Kasumi-1 (cell line): ENCODE measurements around the gene TLCD3A.
"Not testable (repeated sequence)": the region's sequence is repeated elsewhere in the genome, so short reads cannot be mapped to it uniquely, and the experiment has no call there.

Source experiments
- DNase-seq, 2 experiments: peaks; one replicate each; lab custom pipeline; 2025; lab: John Stamatoyannopoulos, UW

Gene TLCD3A

DNA sequence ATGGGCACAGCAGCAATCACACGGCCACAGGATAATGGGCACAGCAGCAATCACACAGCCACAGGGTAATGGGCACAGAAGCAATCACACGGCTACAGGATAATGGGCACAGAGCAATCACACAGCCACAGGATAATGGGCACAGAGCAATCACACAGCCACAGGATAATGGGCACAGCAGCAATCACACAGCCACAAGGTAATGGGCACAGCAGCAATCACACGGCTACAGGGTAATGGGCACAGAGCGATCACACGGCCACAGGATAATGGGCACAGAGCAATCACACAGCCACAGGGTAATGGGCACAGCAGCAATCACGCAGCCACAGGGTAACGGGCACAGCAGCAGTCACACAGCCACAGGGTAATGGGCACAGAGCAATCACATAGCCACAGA, 17.0 kb downstream of the TLCD3A start:
- not testable (repeated sequence) for DNase-seq

DNA sequence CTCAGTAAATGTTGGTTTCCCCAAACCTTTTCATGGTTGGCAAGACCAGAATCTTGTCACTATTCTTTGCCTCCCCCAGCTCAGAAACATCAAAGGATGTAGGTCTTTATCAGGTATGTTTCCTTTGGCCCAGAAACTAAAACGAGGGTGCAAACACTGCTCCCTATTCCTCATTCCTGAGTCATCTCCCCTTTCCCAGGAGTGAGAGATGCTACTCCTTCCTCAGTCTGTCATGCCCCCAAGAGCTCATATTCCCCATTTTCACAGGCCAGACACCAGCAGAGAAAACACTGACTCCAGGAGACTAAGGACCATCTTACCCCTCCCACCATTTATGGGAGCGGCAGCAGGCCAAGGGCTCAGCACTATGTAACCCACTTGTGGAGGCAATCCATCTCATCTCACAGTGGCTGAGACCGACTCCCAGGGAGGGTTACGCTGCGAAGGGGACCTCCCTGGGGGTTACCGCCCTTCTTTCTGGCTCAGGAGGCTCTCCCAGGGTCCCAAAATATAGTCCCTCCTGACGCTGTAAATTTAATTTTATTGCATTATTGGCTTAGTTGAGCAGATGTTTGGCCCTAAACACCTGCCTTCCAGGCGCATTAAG, 18.1 kb downstream of the TLCD3A start:
- no peak for DNase-seq

DNA sequence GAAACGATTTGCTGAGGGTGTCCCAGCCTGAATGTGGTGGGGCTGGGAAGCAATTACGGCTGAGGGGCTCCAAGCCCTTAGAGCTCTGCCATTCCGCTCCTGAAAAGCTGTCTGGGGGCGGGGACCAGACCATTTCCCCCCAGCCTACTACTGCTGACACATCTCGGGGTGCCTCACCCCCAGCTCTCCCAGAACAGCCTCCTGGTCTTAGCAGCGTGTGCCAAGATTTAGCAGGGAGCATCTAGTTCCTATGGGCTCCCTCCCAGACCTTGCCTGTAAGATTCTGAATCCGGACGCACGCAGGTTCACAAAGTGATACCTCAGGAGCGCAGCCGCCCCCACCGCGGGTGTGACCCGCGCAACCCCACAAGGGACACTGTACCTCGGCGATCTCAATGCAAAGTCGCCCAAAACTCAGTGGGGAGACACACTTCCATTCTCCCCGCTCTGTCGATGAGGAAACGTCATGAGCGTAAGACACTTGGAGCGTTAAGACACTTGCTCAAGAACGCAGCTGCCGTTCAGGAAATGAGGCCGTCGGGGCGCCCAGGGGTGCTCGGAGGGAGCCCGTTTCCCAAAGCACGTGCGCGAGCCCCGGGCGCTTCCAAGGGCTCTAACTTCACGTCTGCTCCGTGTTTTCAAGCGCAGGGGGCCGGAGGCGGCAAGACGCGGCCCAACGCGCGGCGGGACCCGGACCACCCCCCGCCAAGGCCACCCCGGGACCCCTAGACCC, 19.0 kb downstream of the TLCD3A start:
- DNase-seq: no peak

DNA sequence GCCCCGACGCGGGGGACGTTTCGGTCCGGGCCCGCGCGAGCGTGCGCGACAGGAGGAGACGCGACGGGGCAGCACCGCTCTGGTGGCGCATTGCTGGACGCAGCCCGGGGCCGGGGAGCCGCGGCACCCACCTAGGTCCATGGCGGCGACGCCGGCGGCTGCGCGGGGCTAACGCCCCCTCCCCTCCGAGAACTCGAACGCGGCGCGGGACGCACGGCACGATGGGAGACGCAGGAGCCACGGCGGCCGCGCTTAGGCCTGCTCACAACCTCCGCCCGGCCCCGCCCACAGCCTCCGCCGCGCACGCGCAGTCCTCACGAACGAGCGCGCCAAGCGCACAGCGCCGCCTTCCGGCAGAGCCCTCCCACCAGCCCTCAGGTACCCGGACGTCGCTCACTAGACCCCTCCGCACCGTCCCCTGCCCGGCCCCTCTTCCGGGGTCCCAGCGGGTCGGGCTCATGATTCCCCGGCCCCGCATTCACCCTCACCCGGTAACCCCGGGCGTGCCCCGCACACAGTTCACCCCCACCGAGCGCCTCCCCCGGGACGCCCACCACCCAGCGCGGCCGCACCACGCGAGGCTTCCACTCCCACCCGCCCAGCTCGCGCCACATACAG, 19.7 kb downstream of the TLCD3A start, which contains the start of gene GEMIN4:
Gene GEMIN4 (minus strand): TSS at position 263 of the 618 bp plus-strand sequence. CDS start 122 bp downstream, at position 141.
- peak; percentile 41 to 47 for DNase-seq

- no peak for DNase-seq
Observed at GRCh38 chr17:752620-753219, 20.3 kb downstream of the TLCD3A start.

- no peak for DNase-seq
Observed at GRCh38 chr17:753418-753817, 21.0 kb downstream of the TLCD3A start.

DNA sequence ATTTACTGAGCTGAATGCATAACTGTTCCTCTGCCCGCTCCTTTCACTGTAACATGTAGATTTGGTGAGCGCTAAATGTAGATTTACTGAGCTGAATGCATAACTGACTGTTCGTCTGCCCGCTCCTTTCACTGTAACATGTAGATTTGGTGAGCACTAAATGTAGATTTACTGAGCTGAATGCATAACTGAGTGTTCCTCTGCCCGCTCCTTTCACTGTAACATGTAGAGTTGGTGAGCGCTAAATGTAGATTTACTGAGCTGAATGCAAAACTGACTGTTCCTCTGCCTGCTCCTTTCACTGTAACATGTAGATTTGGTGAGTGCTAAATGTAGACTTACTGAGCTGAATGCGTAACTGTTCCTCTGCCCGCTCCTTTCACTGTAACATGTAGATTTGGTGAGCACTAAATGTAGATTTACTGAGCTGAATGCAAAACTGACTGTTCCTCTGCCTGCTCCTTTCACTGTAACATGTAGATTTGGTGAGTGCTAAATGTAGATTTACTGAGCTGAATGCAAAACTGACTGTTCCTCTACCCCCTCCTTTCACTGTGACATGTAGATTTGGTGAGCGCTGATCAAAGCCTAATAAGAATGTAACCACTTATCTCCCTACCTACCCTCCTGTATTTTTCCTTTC, 23.0 kb downstream of the TLCD3A start:
- DNase-seq: not testable (repeated sequence)

- DNase-seq: not testable (repeated sequence)
Observed at GRCh38 chr17:756010-756567, 23.7 kb downstream of the TLCD3A start.

DNA sequence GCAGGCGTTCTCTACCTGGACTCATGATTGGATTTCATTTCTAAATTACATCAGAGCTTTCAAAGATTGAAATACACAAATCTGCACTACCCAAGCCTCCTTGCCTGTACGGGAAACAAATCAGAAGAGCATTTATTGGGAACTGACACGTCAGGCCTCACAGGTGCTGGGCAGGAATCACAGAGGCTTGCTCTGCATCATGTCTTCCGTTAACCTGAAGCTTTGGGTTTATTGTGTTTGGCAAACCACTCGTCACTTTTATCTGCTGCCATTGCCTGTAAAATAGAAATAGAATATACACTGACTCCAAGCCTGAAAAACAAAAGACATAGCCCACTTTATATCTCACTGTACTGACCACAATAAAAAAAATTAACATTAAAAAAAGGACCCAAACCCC, 27.6 kb downstream of the TLCD3A start:
- no peak for DNase-seq

DNA sequence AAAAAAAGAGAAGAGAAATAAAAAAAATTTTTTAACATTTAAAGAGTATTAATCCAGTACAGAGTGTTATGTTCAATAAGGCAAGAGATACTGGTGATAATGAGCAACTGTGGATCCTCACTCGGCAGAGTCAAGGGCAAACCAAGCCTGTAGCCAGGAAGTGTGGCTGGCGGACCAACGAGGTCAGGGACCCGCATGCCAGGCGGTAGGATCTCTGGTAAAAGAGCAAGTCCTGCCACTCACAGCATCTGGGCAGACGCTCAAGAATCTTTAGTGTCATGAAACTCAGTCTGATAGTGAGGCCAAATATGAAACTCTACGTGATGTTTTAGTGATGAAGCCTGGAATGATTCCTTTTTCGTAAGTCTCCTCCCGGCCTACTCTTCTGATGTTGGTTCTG, 28.0 kb downstream of the TLCD3A start:
- no peak for DNase-seq

- no peak for DNase-seq
Observed at GRCh38 chr17:767076-767475, 34.7 kb downstream of the TLCD3A start.

DNA sequence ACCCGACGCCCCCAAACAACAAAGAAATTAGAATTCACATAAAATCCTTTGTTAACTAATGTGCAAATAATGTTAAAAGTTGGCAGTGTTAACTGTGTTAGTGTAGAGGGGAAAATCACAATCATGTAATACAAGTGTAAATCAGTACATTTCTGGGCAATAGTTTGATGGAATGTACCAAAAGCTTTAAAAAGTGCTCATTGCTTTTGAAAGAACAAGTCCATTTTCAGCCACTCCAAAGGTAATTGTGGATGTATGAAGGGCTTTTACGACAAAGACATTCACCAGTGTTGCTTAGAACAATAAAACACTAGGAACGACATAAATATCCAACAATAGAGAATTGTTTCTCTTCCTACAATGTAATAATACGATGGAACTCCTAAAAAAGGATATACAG, 40.6 kb downstream of the TLCD3A start:
- DNase-seq: no peak

DNA sequence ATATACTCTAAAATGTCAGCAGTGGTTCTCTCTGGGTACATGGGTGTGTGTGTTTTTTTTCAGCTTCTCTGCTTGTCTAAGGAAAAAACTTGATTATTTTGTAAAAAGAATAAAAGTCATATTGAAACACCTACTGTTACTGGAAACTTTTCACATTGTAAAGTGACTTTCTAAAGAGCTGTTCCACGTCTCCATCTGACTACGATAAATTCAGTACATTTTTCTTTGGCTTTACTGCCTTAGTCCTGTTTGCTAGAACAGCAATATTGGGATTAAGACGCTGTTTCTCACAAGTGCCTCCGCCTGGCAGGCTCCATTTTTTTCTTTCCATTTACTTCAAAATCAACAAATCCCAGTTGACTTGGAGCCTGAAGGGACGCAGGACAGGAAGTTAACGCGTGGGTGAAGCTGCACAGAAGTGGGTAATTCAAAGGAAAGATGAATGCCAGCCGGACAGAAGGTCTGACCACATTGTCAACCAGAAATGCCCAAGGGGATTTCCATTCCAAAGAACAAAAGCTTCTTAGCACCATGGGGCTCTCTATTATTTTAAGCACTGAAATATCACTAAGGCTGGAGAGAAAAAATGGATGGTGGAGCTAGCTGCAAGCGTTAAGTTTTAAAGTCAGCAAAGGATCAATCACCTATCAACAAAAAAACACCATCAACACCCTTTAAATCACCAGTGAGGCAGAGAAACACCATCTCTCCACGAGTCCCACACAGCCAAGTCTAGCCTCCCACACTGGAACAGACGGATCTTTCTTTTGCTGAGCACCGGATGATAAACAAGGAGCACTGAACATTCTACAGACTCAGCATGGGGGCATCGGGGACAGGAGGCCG, 41.3 kb downstream of the TLCD3A start:
- DNase-seq: no peak

DNA sequence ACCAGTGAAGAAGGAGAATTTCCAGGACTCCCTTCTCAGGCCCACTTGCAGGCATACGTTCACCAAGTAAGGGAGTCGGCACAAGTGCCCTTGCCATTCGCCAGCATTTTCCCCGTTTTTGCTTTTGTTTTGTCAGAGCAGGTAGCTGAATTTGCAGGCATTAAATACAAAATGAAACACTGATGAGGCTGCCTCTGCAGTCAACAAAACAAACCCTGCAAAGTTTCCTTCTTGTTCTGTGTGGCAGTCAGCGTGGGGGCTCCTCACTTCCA, 41.9 kb downstream of the TLCD3A start:
- no peak for DNase-seq

DNA sequence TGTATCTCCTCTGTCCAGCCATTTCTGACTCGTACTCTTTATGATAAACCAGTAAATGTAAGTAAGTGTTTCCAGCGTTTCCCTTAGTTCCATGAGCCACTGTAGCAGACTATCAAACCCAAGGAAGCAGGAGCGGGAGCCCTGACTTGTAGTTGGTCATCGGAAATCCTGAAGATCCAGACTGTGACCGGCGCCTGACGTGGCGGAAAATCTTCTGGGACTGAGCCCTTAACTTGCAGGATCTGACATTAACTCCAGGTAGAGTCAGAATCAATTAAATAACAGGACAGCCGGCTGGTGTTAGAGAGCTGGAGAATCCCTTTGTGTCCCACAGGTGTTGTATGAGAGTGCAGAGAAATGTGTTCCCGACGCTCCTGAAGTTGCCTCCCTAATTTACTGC, 45.7 kb downstream of the TLCD3A start:
- no peak for DNase-seq

DNA sequence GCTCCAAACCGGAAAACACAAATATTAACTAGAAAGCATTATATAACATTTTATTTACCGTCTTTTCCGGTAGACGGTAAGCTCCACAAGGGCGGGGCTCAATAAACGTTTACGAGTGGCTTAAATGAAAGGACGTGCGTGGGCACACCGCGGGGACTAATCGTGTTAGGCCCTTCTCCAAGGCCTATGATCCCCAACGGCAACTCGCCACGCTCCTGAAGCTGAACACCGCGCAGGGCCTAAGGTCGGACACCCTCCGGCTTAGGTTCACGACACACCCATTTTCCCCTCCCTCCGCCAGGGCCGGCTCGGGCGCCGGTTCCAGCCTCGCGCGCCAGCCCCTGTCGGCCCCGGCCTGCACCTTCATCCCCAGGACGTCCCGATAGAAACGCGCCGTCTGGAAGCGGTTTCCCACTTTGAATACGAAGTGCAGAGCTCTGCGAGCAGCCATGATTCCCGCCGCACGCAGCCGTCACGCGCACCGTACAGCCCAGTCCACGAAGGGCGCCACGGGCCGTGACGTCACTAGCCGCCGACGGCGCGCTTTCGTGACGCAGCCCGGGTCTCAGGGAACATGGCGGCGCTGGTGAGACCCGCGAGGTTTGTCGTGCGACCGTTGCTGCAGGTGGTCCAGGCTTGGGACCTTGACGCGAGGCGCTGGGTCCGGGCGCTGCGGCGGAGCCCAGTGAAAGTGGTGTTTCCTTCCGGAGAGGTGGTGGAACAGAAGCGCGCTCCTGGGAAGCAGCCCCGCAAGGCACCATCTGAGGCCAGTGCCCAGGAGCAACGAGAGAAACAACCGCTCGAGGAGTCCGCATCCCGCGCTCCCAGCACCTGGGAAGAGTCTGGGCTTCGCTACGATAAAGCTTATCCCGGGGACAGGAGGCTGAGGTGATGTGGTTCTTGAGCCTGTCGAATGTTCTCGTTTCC, 49.7 kb downstream of the TLCD3A start, which contains the start of the genes GLOD4 and MRM3:
Gene GLOD4 (minus strand): TSS at position 476 of the 927 bp plus-strand sequence. CDS start 25 bp downstream, at position 451.
Gene MRM3 (plus strand): TSS at position 549 of the 927 bp plus-strand sequence. CDS start 26 bp downstream, at position 575.
- DNase-seq: peak; percentile 25 to 50

DNA sequence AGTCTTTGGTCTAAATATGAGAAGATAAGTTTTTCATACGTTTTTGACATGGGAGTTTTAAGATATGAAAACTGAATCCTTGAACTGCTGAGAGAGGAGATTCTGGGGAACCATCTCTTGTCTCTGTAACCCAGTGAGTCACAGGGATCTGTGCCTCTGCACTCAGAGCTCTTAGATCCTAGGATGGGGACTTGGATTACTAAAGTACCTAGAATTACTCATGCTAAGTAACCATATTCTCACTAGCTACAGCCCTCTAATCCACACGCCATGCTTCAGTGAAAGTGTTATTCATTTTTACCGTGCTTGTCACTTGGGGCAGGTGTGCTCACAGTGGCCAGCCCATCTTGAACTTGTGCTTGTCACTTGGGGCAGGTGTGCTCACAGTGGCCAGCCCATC, 51.7 kb downstream of the TLCD3A start:
- no peak for DNase-seq

DNA sequence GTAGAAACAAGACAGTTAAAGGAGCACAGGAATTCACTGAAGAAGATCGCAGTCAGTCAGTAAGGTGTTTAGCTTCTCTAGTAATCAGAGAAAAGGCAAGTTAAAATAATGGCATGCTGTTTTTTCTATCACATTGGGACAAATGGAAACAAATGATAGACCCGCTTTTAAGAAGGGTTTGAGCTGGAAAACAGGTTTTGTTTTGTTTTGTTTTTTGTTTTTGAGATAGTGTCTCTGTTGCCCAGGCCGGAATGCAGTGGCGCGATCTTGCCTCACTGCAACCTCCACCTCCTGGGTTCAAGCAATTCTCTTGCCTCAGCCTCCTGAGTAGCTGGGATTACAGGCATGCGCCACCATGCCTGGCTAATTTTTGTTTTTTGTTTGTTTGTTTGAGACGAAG, 53.5 kb downstream of the TLCD3A start:
- not testable (repeated sequence) for DNase-seq

GRCh38 chr17:787641-788221, 55.3 kb downstream of the TLCD3A start:
- no peak for DNase-seq

DNA sequence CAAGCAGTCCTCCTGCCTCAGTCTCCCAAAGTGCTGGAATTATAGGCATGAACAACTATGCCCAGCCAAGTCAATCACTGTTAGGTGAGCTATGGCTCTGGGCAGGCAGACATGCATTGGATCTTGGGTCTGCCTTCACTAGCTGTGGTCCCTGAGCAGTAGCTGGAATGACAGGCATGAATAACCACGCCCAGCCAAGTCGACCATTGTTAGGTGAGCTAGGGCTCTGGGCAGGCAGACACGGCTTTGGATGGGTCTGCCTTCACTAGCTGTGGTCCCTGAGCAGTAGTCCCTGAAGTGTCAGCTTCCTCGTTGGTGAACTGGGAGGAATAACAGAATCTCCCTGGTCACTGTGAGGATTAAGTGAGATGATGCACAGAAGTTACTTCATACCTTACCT, 56.2 kb downstream of the TLCD3A start:
- no peak for DNase-seq
